Tibial nerve (tissue), 4 donors: ENCODE measurements around the gene SECISBP2L. TPM values are rescaled to one million over a fixed set of nuclear protein-coding genes. Genes with fewer than 3 reads are reported as not detected.

ENCODE experiments used
- DNase-seq, 2 donors: peaks; one replicate each; pipeline ENCODE4 v3.0.0-alpha.2; 2019; ENCODE audit warnings: low spot score in 2 of 2
- H3K27ac ChIP-seq, 4 donors: fragments of 200-600 bp; sonication (generic) in 3 of 4; one replicate each; pipeline ENCODE4 v1.5.1; 2017 to 2019; ENCODE audit warnings: mild to moderate bottlenecking in 1 of 4
- H3K27me3 ChIP-seq, 2 donors: fragments of 200-600 bp; sonication (generic) in 1 of 2; one replicate each; pipeline versions ENCODE4 v1.5.1 to v1.6.0; 2017 to 2019
- H3K36me3 ChIP-seq, 3 donors: fragments of 200-600 bp; sonication (generic); one replicate each; pipeline ENCODE4 v1.5.1; 2018 to 2019
- H3K4me1 ChIP-seq, 4 donors: fragments of 200-600 bp; sonication (generic) in 3 of 4; one replicate each; pipeline ENCODE4 v1.5.1; 2017 to 2019
- H3K4me3 ChIP-seq, 4 donors: fragments of 200-600 bp; sonication (generic) in 3 of 4; one replicate each; pipeline ENCODE4 v1.5.1; 2017 to 2019; ENCODE audit warnings: mild to moderate bottlenecking in 1 of 4, moderate library complexity in 1 of 4
- H3K9me3 ChIP-seq, 4 donors: fragments of 200-600 bp; sonication (generic) in 3 of 4; one replicate each; pipeline ENCODE4 v1.5.1; 2017 to 2019
- EP300 ChIP-seq, 2 donors: sonication (generic); formaldehyde crosslinking; IDR thresholded peaks; one replicate each; pipeline ENCODE4 v1.6.1; 2017; ENCODE audit warnings: antibody characterized with exemption in 2 of 2, mild to moderate bottlenecking in 1 of 2
- POLR2A ChIP-seq, 2 donors: fragments of 450-650 bp; IDR thresholded peaks; one replicate each; pipeline ENCODE4 v1.6.1; 2017; ENCODE audit warnings: antibody characterized with exemption in 2 of 2, mild to moderate bottlenecking in 2 of 2, moderate library complexity in 2 of 2
- WGBS, 2 donors: methylation state at CpG; one replicate each; pipeline ENCODE4 v1.1.5; 2018; 5-methylcytosine and 5-hydroxymethylcytosine counted together
- total RNA-seq, 4 donors: library from RNA; depleted of rRNA; stranded (reverse); fragments of >200 nt; gene quantifications; one replicate each; pipeline ENCODE4 v1.1.0, GENCODE V29; 2016
- TF ChIP-seq, protein P1 (sequence below), 5 experiments: fragments of 200-600 bp in 3 of 5; fragments of 450-650 bp in 2 of 5; sonication (generic) in 3 of 5; IDR thresholded peaks; one replicate each; pipeline ENCODE4 v1.5.1; 2016 to 2019; ENCODE audit warnings: antibody characterized with exemption in 5 of 5, mild to moderate bottlenecking in 3 of 5, moderate library complexity in 2 of 5

SECISBP2L gene
- total RNA-seq, 4 donors from 2014 or later = 178 to 324 (median 283) TPM

DNA sequence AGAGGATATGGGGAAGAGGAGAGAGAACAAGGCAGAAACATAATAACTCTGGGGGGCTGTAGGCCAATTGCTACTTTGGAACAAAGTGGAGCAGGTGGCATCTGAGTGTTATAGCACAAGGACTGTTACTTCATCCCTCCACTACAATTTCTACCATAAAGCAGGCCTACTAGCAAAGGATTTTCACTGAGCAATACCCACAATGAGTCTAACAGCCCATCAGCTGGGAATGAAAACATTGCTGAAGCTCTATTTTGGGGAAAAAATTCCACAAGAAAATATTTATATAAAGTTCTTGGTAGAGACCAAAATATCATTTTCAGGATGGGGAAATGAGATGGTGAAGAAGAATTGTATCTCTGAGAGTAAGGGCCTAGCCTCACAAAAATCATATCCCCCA lies 78.9 kb downstream of the SECISBP2L start:
- Histone ChIP-seq H3K9me3 (no peaks in the 10 kb centered on the region), H3K36me3 (no peaks in the 10 kb centered on the region), H3K27ac (no peak overlapping the region), H3K4me3 (no peak overlapping the region), H3K27me3 (no peaks in the 10 kb centered on the region), H3K4me1 (peaks cover 0 to 16% (median 1%) of the 10 kb centered on the region in 4 donors)
- TF ChIP-seq POLR2A (IDR thresholded peaks at IDR 0.05) = no peak
- no peak for TF ChIP-seq EP300 (IDR thresholded peaks at IDR 0.05)
- TF ChIP-seq, protein P1, sequence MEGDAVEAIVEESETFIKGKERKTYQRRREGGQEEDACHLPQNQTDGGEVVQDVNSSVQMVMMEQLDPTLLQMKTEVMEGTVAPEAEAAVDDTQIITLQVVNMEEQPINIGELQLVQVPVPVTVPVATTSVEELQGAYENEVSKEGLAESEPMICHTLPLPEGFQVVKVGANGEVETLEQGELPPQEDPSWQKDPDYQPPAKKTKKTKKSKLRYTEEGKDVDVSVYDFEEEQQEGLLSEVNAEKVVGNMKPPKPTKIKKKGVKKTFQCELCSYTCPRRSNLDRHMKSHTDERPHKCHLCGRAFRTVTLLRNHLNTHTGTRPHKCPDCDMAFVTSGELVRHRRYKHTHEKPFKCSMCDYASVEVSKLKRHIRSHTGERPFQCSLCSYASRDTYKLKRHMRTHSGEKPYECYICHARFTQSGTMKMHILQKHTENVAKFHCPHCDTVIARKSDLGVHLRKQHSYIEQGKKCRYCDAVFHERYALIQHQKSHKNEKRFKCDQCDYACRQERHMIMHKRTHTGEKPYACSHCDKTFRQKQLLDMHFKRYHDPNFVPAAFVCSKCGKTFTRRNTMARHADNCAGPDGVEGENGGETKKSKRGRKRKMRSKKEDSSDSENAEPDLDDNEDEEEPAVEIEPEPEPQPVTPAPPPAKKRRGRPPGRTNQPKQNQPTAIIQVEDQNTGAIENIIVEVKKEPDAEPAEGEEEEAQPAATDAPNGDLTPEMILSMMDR (IDR thresholded peaks at IDR 0.05) = no peak
- no peak for DNase-seq

DNA sequence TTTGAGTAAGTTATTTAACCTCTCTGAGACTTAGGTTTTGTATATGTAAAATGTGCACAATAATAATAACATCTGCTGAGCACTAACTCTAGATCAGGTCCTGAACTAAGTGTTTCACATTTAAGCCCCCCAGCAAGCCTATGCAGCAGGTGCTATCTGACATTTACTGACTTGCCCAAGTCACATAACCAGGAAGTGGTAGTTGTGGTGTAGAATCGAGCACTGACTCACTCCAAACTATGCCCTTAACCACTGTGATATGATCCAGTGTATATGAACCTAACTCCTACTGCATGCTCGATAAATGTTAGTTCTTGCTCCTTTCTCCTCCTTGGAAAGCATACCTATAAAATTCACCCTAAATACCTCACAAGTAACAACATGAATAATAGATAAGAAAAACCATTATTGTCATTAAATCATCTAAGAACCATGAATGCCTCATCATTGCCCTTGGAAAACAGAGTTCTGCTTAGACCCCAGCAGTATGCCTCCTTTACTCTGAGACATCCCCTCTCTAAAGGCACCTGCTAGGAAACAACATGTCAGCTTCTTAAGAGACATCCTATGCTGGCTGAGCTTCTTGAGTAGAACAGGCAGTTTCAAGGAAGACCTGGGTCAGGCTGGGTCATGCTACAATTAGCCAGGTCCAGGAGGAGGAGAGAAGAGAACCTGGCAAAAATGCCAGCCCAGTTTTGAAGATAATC lies 79.5 kb downstream of the SECISBP2L start:
- H3K4me1 ChIP-seq = peaks cover 0 to 16% (median 1%) of the 10 kb centered on the region in 4 donors
- 68 to 71% methylated on average over 2 of the region's 2 CpGs for WGBS, 2 donors
- no peaks in the 10 kb centered on the region for H3K36me3 ChIP-seq
- H3K9me3 ChIP-seq = no peaks in the 10 kb centered on the region
- no peak overlapping the region for H3K27ac ChIP-seq
- H3K4me3 ChIP-seq = no peak overlapping the region
- TF ChIP-seq, protein P1 (IDR thresholded peaks at IDR 0.05) = no peak
- TF ChIP-seq EP300 (IDR thresholded peaks at IDR 0.05) = no peak
- TF ChIP-seq POLR2A (IDR thresholded peaks at IDR 0.05) = no peak
- no peak for DNase-seq
- no peaks in the 10 kb centered on the region for H3K27me3 ChIP-seq

DNA sequence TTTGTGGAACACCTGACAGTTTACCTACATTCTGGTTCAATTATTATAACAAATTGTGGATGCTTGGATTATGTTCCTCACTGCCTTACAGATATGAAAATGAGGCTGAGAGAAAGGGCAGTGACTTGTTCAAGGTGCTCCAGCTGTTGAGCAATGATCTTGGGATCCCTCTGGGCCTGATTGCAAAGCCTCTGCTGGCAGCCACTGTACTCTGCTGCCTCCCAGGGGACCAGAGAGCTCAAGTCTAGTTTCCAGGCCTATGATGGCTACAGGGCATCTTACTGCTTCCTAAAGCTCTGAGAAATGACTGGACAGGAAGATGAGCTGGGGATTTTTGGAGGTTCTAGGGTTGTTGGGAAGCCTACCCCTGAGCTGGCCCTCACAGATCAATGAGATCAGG lies 80.3 kb downstream of the SECISBP2L start:
- H3K4me1 ChIP-seq = peaks cover 0 to 16% (median 1%) of the 10 kb centered on the region in 4 donors
- no peak for TF ChIP-seq EP300 (IDR thresholded peaks at IDR 0.05)
- TF ChIP-seq, protein P1 (IDR thresholded peaks at IDR 0.05) = peak in 3 of 5 experiments; percentile 10 to 13 (median 12)
- H3K9me3 ChIP-seq = no peaks in the 10 kb centered on the region
- no peaks in the 10 kb centered on the region for H3K36me3 ChIP-seq
- H3K4me3 ChIP-seq = no peak overlapping the region
- no peaks in the 10 kb centered on the region for H3K27me3 ChIP-seq
- no peak for DNase-seq
- no peak overlapping the region for H3K27ac ChIP-seq

DNA sequence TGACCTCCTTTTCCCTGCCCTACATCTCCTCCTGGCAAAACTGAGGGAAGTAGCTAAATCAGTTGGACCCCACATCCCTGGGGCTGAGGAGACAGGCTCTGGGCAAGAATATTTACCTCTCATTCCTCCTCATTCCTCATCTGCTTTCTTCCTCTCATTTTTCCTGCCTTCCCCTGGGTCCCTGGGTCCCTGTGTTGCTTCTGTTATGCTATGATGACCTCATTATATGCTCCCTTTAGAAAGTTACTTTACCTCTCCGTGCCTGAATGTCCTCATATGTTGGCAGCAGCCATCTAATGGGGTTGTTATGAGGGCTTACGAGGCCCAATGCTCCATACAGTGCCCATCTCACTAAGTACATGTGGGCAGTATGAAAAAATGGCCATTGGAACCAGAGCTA lies 81.3 kb downstream of the SECISBP2L start:
- 73 to 83% methylated on average over 2 of the region's 2 CpGs for WGBS, 2 donors
- no peaks in the 10 kb centered on the region for H3K9me3 ChIP-seq
- TF ChIP-seq, protein P1 (IDR thresholded peaks at IDR 0.05) = no peak
- TF ChIP-seq POLR2A (IDR thresholded peaks at IDR 0.05) (no peak), EP300 (IDR thresholded peaks at IDR 0.05) (no peak)
- peaks cover 0 to 16% (median 1%) of the 10 kb centered on the region in 4 donors for H3K4me1 ChIP-seq
- H3K27ac ChIP-seq = no peak overlapping the region
- DNase-seq = no peak
- H3K4me3 ChIP-seq = no peak overlapping the region
- no peaks in the 10 kb centered on the region for H3K27me3 ChIP-seq
- H3K36me3 ChIP-seq = no peaks in the 10 kb centered on the region

DNA sequence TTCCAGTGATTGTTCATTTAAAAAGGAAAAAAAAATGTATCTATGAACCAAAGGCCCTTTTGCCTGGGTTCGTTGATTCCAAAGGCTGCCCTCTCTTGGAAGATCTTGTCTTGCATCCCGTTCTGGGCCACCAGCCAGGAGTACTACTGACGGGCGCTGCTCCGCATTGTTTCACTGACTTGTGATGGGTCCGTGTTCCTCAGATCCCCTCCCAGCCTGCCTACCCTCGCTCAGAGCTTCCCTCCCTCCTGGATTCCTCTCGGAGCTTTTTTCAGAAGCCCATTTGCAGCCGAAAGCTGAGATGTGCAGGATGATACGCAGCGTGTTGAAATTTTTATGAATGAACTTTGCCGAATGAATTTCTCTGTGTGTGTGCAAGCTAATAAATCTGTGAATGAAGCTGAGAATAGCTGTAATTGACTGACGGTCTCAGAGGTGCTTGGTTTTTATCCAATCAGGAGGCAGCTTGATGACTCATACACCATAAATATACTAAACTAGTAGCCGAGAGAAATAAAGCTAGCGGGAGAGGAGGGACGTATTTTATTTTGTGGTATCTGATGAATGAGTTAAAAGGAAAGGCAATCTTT lies 82.6 kb downstream of the SECISBP2L start, which contains the start of gene SHC4:
Gene SHC4, minus strand, starts transcription at position 396 of the 590 bp plus-strand sequence. CDS start 904 bp downstream, outside the sequence.
- peaks cover 0 to 16% (median 1%) of the 10 kb centered on the region in 4 donors for H3K4me1 ChIP-seq
- 0 to 1% methylated on average over 16 of the region's 16 CpGs for WGBS, 2 donors
- H3K27me3 ChIP-seq = no peaks in the 10 kb centered on the region
- no peaks in the 10 kb centered on the region for H3K36me3 ChIP-seq
- peak within 1 kb of the TSS; percentile 69 to 89 (median 76) for H3K27ac ChIP-seq
- H3K4me3 ChIP-seq = peak within 1 kb of the TSS; percentile 53 to 68 (median 59)
- DNase-seq = peak; percentile 70 to 74
- no peaks in the 10 kb centered on the region for H3K9me3 ChIP-seq
- TF ChIP-seq POLR2A (IDR thresholded peaks at IDR 0.05) (no peak), EP300 (IDR thresholded peaks at IDR 0.05) (peak in 1 of 2 donors; percentile 66)
- TF ChIP-seq, protein P1 (IDR thresholded peaks at IDR 0.05) = peak in 4 of 5 experiments; percentile 19 to 43 (median 30)
